MV-4-11 (cell line): ENCODE data around the gene NT5DC1.

ENCODE experiments used
- DNase-seq: peaks from one replicate; lab custom pipeline; 2025; lab: John Stamatoyannopoulos, UW

NT5DC1 gene

DNA sequence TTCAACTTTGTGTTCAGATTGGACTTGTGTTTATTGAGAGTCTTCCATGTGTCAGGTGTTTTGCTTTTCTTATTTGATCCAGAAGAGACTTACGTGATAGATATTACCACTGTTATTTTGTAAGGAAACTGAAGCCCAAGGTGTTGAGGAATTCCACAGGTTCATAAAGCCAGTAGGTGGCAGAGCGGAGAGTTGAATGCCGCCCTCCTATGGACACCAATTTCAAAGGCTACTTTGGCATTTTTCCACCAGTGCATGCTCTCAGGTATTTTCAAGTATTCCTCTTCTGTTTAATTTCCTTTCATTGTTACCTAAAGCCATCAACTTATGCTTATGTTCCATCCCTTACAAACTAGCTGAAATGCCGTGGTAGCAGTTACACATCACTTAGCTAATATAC lies 39.3 kb downstream of the NT5DC1 start:
- DNase-seq: no peak

DNA sequence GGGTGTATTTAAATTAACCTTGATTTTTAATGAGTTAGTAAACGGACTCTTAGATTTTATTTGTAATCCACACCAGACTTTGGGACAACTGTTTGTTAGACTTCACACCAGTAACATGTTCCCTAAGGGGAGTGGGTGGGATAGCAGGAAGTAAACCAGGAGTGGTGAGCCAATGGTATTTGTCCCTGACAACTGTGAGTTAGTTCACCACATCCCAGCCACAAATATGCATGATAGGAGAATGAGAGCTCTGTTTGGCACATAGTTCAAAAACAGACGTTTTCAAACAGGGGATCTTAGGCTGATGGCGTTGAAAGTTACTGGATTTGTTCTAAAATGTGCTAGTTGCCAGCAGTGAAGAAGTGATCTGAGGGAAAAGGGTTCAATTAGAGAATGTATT lies 44.0 kb downstream of the NT5DC1 start:
- no peak for DNase-seq

DNA sequence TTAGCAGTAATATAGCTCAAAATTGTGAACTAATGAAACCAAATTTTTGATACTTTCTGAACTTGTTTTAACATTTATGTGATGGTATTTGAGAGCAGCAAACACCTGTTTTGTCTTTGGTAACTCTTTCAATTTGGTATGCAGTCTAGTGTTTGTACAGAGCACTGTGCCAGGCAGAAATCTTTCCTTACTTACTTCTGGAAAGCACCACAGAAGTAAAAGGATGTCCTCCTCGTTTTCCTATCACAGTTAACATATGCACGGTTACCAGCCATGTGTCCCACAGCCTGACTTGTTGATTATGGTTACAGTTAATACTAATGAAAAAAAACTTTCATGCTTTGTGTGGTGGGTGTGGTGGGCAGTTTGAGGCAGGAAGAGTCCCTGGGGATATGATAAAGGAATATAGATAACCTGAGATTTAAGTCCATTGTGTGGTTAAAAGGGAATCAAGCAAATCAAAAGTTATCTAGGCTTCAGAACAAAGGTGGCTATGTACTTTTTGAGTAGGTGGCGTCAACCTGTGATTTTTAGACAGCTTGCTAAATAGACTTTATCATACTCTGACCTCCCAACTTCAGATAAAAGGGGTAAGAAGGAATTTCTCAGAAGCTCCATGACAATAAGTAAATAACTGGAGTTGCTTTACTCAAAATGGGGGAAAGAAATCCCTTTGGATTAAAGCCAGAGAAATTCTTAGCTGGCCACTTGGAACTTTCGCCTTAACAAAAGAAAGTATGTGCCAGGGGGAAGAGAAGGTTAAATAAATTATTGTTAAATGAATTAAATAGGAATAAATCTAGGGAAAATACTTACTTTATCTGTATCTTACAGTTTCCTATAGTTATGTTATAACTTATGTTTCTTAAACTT lies 45.4 kb downstream of the NT5DC1 start:
- no peak for DNase-seq

DNA sequence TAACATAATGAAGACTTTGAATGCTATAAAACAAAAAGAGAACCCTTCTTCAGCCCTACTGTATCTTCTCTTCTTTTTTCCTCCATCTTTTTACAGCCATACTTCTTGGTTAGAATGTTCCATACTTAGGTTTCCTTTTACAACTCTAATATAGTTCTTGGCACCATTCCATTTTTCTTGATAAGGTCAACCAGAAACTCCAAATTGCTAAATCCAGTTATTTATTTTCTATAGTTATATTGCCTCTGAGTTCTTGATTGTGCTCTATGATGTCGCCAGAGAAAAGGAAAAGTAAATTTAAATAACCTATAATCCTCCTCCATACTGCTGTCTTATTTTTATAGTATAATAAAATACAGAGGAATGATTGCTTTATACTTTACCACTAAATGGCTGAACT lies 52.0 kb downstream of the NT5DC1 start:
- DNase-seq: no peak

DNA sequence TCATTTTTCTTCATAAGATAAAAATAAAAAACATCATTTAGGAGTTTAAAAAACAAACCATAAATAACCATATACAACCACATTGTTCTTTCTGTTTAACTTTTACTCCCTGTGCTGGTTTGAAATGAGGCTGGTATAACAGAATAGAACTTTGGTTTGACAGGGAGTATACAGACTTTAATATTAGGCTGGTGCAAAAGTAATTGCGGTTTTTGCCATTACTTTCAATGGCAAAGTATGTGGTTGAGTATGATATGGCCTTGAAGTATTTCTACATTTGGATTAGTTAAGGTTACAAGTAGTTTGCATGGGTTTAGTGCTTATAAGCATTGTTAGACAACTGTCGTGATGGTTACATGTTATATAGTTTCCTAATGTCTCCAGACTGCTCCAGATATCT lies 54.2 kb downstream of the NT5DC1 start:
- no peak for DNase-seq

DNA sequence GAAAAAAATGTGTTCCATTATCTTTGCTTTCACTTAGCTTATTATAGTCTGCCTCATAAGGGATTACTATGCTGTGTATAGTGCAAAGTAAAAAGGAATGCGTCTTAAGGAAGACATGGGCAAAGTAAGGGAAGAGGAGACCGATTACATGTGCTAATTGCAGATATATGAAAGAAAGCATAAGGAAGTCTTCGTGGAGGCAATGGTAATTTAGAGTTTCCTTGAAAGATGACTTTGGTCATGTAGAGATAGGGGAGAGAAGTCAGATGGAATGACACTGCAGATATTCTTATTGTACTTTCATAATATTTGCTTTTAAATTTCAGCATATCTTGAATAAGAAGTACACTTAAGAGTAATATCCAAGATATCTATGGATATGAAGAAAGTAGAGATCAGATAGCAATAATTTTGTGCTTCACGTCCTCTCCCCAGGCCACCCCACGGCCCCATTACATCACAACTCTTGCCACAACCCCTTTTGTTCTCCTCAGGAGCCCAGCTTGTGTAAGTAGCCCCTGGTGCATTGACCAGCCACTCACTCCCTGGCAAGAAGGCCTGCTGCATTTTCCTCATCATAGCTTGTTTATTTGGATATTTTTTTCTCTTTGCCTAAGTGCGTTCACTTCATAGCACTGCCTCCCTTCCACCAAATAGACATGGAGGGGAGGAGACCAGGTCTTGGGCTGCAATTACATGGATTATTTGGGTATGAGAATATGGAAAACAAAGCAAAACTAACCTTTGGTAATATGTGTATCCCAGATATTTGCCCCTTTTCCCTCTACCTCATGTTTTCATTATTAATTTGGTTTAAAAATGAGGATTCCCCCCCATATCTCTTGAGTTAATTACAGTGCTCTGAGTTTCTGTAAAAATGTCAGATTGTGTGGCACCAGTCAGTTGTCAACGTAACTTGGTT lies 56.0 kb downstream of the NT5DC1 start:
- DNase-seq: no peak

DNA sequence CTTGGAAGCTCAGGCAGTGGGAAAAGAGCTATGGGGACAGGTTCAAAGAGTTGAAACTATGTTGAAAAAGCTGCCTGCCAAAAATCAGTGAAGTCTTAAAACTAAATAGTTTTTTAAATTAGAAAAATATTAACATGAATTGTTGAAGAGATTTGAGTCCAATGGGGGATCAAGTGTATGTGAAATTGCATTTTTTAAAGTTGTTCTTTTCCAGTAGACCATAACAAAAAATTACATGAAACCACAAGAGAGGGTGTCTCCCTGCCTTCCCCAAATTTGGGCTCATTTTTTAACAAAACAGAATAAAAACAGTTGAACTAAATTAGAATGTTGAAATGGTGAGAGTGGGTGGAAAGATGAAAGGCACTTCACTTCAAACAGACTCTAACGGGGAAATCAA lies 56.7 kb downstream of the NT5DC1 start:
- no peak for DNase-seq

DNA sequence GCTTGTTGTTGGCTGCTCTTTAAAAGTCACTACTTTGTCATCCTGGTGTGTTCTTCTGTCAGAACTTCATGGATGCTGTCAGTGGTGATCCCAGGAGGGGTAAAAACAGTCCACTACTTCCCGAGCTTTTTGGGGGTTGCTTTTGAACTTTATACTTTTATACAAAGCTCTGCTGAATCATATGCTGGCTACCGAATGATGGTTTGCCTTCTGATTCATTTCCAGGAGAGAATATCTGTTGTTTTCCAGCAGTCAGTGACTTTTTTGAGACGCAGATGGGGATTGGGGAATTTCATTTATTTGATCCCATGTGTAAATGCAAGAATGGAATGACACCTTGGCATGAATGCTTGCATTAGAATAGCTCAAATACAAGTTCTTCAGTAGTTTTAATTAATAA lies 58.0 kb downstream of the NT5DC1 start:
- no peak for DNase-seq

DNA sequence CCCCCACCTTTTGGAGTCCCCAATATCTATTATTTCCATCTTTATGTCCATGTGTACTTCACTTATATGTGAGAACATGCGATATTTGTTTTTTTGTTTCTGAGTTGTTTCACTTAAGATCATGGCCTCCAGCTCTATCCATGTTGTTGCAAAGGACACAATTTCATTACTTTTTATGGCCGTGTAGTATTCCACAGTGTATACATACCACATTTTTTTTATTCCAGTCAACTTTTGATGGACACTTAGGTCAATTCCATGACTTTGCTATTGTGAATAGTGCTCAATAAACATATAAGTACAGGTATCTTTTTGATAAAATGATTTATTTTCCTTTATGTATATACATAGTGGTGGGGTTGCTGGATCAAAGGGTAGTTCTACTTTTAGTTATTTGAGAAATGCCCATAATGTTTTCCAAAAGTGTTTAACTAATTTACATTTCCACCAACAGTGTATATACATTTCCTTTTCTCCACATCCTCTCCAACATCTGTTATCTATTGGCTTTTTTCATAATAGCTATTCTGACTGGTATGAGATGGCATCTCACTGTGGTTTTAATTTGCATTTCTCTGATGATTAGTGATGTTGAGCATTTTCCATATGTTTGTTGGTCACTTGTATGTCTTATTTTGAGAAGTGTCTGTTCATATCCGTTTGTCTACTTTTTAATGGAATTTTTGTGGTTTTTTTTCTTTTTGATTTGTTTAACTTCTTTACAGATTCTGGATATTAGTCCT lies 59.3 kb downstream of the NT5DC1 start:
- DNase-seq: no peak

DNA sequence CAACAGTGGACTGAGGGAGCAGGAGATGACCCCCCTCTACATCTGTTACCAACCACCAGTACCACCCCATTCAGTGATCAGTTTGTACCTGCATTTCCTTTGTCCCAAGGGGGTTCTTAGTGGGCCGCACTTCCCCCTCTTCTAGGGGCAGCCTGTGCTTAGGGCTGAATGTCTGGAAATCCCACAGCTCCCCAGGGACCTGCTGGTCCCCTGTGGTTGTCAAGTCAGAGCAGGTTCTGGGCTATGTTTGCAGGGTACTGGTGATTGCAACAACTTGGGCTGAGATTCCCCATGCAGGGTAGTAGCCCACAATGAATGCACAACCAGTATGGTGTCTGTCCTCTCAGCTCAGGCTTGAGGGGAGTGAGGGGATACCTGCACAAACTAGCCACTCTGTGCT lies 64.9 kb downstream of the NT5DC1 start:
- no peak for DNase-seq

DNA sequence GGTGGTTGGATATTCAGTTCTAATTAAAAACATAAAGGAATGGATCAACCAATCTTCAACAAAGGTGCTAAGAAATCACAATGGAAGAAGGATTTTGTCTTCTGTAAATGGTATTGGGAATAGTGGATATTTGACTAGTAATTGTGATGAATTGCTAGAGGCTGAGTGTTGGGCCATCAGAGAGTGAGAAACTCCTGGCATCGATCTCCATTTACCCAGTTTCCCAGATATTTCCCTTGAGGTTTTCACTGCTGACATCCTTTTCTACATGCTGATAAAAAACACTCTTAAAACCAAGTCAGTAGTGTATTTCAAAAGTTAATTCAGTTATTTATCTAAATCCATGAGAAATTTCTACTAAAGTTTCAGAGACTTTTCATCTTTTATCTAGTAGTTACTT lies 65.7 kb downstream of the NT5DC1 start:
- no peak for DNase-seq

DNA sequence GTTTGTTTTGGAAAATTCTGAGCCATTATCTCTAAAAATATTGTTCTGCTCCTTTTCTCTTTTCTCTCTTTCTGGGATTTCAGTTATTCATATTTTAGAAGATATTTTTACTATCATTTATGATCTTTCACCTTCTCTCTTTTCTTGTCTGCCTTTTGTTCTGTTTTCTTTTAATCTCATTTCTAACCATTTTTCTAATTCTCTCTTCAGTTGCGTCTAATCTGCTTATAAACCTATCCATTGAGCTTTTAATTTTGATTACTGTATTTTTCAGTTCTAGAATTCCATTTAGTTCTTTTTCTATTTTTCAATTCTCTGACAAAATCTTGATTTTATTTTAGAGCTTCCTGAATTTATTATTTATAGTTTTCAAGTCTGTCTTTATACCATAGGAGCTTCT lies 67.5 kb downstream of the NT5DC1 start:
- no peak for DNase-seq

DNA sequence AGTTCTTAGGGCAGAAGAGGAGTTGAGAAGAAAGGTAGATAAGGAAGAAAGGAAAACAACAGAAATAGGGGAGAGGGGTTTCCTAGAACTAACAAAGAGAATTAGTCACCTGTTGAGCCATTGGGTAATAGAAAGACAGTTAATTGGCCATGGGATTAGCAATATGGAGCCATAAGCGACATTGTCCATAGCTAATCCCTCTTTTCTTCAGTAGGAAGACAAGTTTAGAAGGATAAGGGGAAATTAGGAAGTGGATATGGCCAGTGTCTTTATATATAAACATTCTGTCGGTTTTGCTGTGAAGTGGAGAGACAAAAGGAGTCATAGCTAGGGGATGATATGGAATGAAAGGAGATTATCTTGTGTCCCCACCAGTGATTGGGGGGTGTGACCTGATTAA lies 69.2 kb downstream of the NT5DC1 start:
- no peak for DNase-seq

DNA sequence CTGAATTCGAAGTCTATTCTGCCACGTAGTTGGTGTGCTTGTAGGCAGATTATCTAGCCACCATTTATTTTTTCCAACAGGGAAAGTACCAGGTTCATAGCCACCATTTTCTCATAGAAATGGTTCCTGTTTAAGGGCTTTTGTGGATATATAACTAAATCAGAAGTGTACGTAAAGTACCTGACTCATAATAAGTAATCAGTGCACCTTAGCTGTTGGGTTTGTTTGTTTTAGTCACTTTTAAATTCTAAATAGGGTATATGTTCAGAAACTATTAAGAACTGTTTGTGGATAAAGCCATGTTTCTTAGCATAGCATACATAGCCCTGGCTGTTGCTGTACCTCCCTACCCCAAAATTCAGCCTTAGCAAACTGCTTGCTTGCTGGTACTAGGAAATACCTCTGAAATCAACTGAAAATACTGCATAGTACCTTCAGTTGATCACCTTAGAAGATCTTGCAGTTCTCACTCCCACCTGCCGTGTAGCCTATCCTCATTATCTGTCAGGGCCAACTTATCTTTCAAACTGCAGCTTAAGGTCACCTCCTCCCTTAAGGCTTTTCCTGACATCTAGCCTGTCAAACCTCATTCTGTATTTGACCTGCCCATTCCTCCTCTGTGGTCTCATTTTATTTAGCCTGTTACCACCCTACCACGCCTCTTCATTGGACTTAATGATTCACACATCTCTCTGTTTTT lies 69.9 kb downstream of the NT5DC1 start:
- no peak for DNase-seq

DNA sequence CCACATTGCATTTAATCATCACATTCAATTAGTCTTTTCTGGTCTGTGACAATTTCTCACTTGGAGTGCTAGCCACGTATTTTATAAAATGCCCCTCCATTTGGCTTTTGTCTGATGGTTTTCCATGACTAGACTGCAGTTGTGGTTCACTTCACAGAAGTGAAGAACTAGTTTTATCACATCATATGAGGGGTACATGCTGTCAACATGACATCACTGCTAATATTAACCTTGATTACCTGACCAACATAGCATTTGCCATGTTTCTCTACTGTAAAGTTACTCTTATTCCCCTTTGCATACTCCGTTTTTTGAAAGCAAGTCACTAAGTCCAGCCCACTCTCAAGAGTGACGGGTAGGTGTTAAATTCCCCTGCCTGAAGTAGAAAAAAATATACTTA lies 73.3 kb downstream of the NT5DC1 start:
- no peak for DNase-seq

DNA sequence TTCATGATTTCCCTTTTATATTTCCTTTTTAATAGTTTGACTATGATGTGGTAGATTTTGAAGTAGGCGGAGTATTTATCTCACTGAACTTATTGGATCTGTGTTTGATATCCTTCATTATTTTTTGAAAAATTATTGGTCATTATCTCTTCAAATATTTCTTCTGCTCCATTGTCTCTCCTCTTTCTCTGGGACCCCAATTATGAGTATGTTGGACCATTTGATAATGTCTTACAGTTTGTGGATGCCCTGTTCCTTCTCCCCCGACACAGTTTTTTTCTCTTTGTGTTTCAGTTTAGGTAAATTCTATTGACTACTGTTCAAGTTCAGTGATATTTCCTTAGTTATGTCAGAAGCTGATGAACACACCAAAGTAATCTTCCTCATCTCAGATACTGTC lies 74.7 kb downstream of the NT5DC1 start:
- no peak for DNase-seq

DNA sequence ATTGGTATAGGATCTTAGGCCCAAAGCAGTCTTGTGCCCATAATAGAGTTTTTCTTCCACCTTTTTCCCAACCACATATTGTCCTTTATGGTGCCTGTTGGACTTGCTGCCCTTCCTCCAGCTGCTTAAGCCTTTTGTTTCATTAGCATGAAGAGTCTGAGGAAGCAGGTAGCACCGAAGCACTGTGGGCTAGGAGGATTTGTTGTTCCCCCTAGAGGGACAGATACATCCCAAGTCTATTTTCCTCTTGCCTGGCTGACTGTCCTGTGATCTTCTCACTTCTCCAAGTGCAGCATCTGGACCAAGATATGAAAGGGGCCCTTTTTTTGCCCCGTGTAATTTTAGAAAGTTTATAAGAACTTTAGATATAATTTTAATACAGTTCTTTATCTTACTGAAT lies 75.9 kb downstream of the NT5DC1 start:
- no peak for DNase-seq

DNA sequence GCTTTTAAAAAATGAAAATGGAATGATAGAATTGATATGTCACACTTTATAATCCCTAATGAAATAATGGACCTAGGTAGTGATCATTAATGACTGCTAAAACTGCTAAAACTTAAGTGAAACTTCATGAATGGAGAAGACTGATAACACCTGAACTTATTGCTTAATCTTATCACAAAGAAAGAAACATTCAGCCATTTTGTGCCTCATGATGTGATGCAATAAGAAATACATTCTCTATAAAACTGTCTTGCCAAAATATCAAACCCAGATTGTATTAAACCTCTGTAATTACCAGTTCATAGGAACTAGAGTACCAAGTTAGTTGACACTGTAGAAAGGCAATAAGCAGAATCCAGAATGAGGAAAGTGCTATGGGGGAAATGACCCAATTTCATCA lies 79.7 kb downstream of the NT5DC1 start:
- DNase-seq: no peak

DNA sequence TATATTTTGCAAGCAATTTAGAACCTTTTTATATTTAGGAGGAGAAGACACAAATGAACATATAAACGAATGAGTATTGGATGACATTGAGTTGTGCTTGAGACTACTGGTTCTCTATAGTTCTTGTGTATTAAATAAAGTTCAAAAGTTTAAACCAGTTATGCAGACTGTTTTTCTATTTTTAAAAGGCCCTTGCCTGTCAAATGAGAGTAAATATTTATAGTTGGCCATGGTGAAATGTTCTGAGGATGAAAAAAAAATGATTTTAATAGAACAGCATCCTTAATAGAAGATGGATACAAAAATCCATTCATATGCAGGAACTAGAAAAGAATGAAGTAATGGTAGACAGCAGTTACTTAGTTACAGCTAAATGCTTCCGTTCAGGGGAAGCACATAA lies 88.8 kb downstream of the NT5DC1 start:
- no peak for DNase-seq

DNA sequence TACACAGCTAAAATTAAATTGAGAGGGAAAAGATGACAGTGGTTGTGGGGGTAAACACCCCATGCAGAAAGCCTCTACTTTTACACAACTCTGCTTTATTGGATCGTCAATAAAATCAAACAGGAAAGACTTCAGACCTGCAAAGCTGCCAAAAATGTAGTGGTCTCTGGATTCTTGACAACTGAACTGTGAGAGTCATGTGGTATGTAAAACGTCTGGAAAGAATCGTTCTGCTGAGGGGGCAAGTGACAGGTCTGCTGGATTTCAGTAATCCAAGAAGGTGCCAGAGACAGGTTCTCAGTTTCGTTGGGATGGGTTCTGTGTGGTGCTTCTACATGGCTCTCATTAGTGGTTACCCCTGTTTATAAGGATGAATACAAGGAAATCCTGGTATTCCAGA lies 89.9 kb downstream of the NT5DC1 start:
- no peak for DNase-seq

DNA sequence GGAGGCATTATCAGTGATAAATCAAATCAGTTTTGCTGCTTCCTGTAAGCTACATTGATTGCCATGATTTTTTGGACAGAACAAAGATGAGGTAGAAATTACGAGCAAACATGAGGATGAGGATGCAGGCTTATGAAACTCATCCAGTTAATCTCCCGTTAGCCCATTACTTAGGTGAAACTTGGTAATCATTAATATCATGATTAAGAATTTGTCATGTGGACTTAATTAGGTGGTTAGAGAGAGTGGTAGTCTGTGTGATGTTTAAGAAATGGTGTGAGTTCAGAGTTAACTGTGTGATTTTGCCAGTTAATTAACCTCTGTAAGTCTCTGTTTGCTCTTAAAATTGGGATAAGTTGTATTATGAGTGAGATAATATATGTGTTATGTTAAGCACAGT lies 91.2 kb downstream of the NT5DC1 start:
- DNase-seq: no peak

DNA sequence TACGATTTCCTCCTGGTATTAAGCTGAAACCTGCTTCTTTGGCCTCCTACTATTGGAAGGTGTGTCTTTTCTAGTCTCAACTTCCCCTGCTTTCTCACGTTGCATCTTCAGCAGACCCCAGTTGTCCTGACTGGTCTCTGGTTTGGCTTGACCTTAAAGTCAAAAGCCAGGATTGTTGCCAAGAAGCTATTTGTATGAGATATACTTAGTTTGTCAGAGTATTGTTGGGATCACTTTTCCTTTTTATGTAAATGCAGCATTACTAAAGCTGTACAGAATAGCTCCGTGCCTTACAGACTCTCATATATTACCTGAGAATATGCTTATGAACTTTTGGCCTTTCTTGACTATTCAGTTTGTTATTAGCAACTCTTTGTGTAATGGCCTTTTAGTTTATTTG lies 92.1 kb downstream of the NT5DC1 start:
- DNase-seq: no peak
